A673 (cell line): Measurements from ENCODE around the gene OR6K2.

Source experiments
- EZH2 ChIP-seq: fragments of 200-600 bp; sonication (generic); IDR thresholded peaks from 2 replicates; pipeline ENCODE4 v1.6.1; 2017; ENCODE audit warnings: borderline replicate concordance, low read depth, mild to moderate bottlenecking, mixed read lengths, antibody characterized with exemption, low read length; ENCODE audit not compliant: poor library complexity, severe bottlenecking
- TF ChIP-seq, protein P1 (sequence below): fragments of 300-800, 200-600 bp; sonication (generic); conservative IDR thresholded peaks from 2 replicates; pipeline ENCODE4 v1.5.1; 2017; ENCODE audit warnings: low read depth, mild to moderate bottlenecking, antibody characterized with exemption, low read length, moderate library complexity, mixed read lengths

GRCh38 chr1:158686111-158687009 lies 14.1 kb downstream of the OR6K2 start, which contains the start of gene SPTA1:
- TF ChIP-seq, protein P1, sequence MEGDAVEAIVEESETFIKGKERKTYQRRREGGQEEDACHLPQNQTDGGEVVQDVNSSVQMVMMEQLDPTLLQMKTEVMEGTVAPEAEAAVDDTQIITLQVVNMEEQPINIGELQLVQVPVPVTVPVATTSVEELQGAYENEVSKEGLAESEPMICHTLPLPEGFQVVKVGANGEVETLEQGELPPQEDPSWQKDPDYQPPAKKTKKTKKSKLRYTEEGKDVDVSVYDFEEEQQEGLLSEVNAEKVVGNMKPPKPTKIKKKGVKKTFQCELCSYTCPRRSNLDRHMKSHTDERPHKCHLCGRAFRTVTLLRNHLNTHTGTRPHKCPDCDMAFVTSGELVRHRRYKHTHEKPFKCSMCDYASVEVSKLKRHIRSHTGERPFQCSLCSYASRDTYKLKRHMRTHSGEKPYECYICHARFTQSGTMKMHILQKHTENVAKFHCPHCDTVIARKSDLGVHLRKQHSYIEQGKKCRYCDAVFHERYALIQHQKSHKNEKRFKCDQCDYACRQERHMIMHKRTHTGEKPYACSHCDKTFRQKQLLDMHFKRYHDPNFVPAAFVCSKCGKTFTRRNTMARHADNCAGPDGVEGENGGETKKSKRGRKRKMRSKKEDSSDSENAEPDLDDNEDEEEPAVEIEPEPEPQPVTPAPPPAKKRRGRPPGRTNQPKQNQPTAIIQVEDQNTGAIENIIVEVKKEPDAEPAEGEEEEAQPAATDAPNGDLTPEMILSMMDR = no peak
- TF ChIP-seq EZH2 = no peak
